ENCODE data around the gene MX2. TPM values are rescaled to one million over a fixed set of nuclear protein-coding genes. Genes with fewer than 3 reads are reported as not detected.
A peak's percentile ranks its signal among the peaks of the same experiment; 100 is the strongest.

The MX2 gene
- total and polyA plus RNA-seq, 10 of the 15 experiments (the other 5 are each of a cell fraction or from before 2014, with no cell fraction given) = 10.5 to 167 (median 46.1) TPM

- TF ChIP-seq TCF3 (IDR thresholded peaks at IDR 0.05; ENCODE audit: borderline replicate concordance, insufficient read depth, low read depth, low read length) (no peak), JUND (IDR thresholded peaks at IDR 0.05; ENCODE audit: low read depth, low read length) (no peak), TBL1XR1 (IDR thresholded peaks at IDR 0.05; ENCODE audit: low read depth, low read length) (no peak), EED (IDR thresholded peaks at IDR 0.05; ENCODE audit: low read depth) (no peak), IRF3 (IDR thresholded peaks at IDR 0.05) (no peak), E2F4 (IDR thresholded peaks at IDR 0.05; ENCODE audit: low read depth, low read length) (no peak), CBFB (IDR thresholded peaks at IDR 0.05; ENCODE audit: low read depth) (no peak), ASH2L (IDR thresholded peaks at IDR 0.05; ENCODE audit: borderline replicate concordance, low read depth) (no peak), NFYB (IDR thresholded peaks at IDR 0.05; ENCODE audit: insufficient read depth, low read depth, low read length) (no peak), ZNF274 (IDR thresholded peaks at IDR 0.05; ENCODE audit: insufficient read depth, insufficient read length) (no peak), EZH2 (IDR thresholded peaks at IDR 0.05; ENCODE audit: borderline replicate concordance, control insufficient read depth, low read depth, low read length) (no peak), ZBTB33 (IDR thresholded peaks at IDR 0.05) (no peak), NFXL1 (IDR thresholded peaks at IDR 0.05; ENCODE audit: borderline replicate concordance) (no peak), MTA3 (IDR thresholded peaks at IDR 0.05; ENCODE audit: borderline replicate concordance, low read length) (no peak), TARDBP (IDR thresholded peaks at IDR 0.05; ENCODE audit: borderline replicate concordance) (no peak), ZNF24 (IDR thresholded peaks at IDR 0.05) (no peak), ZSCAN29 (IDR thresholded peaks at IDR 0.05) (no peak), CREM (IDR thresholded peaks at IDR 0.05; ENCODE audit: low read depth) (no peak)
- H3K27me3 ChIP-seq (replicated peaks in 1 of 2; ENCODE audit: control insufficient read depth in 2 of 2, insufficient read depth in 2 of 2, low read length in 1 of 2) = no peaks in the 10 kb centered on the region
- intact Hi-C loops (cut with micrococcal nuclease; ENCODE audit: unreplicated experiment) (no loop called here), in situ Hi-C loops (cut with MboI) (no loop called here)
- ChIA-PET SMC1A (ENCODE audit: uncharacterized antibody, unreplicated experiment) (interaction anchor here (1.5 to 1.9 kb wide), 2 partner anchors 56 to 93 kb away, joined by 3 to 11 read pairs; no protein-coding TSS in a partner anchor), RAD21 (ENCODE audit: unreplicated experiment) (interaction anchor here (0.9 to 1.1 kb wide), 2 partner anchors 42 to 93 kb away, joined by 3 to 5 read pairs; no protein-coding TSS in a partner anchor), POLR2A (no interaction called here), CTCF (interaction anchor here (2.1 kb wide), 1 partner anchor 93 kb away, joined by 12 read pairs; no protein-coding TSS in a partner anchor)
- FAIRE-seq (no peak), DNase-seq (ENCODE audit: low read depth, low spot score) (no peak), ATAC-seq (peak; percentile 7; the same call in 2 of the 3 replicates)
- no peak overlapping the region for H3K4me3 ChIP-seq
- H3K79me2 ChIP-seq (ENCODE audit: control insufficient read depth, insufficient read depth, low read length) = peaks cover 32% of the 10 kb centered on the region
- H3K4me1 ChIP-seq (ENCODE audit: control insufficient read depth, insufficient read depth, low read length) = peaks cover 2% of the 10 kb centered on the region; the same call in 1 of the 2 replicates
- 80% methylated on average over 5 of the region's 5 CpGs for WGBS (ENCODE audit: insufficient coverage, insufficient replicate concordance, low lambda C conversion rate, missing lambda C conversion rate)
- no peak overlapping the region for H2AFZ ChIP-seq (ENCODE audit: control insufficient read depth, low read depth, low read length)
- H4K20me1 ChIP-seq (ENCODE audit: control insufficient read depth, insufficient read depth) = no peaks in the 10 kb centered on the region; the same call in 1 of the 2 replicates
- H3K36me3 ChIP-seq (ENCODE audit: control insufficient read depth in 2 of 2, insufficient read depth in 2 of 2, low read length in 1 of 2) = peaks cover 9% of the 10 kb centered on the region in 2 experiments; a peak in 3 of 4 replicates
- no peak overlapping the region for H3K9ac ChIP-seq (ENCODE audit: control insufficient read depth, insufficient read depth, low read length)
- no peaks in the 10 kb centered on the region for H3K9me3 ChIP-seq (replicated peaks; ENCODE audit: control insufficient read depth, insufficient read depth, low read length)
- no peak overlapping the region for H3K27ac ChIP-seq (ENCODE audit: control insufficient read depth, insufficient read depth)
- no peak overlapping the region for H3K4me2 ChIP-seq (ENCODE audit: control insufficient read depth, insufficient read depth)
- BruUV-seq (replicated peaks) = no TSS peak
These were observed 14.0 kb downstream of the MX2 start for GRCh38 chr21:41375875-41376274.

Data from GM12878 (cell line).